B cell (primary cell): ENCODE data around the gene CEP41.

ENCODE experiments used
- CTCF ChIP-seq: fragments of 200-600 bp; IDR thresholded peaks from one replicate; pipeline ENCODE4 v1.8.0; 2022; ENCODE audit warnings: antibody characterized with exemption, mild to moderate bottlenecking
- EZH2 ChIP-seq: IDR thresholded peaks from 2 replicates; pipeline ENCODE4 v1.6.1; 2012; ENCODE audit warnings: borderline replicate concordance, low read depth, mild to moderate bottlenecking, moderate library complexity, low read length; ENCODE audit not compliant: insufficient read depth, poor library complexity, severe bottlenecking

GRCh38 chr7:130385600-130386066 is 55.2 kb downstream of the CEP41 start:
- TF ChIP-seq CTCF (no peak), EZH2 (no peak)
